ENCODE results near the gene SNUPN.
"Not testable (repeated sequence)": the region's sequence is repeated elsewhere in the genome, so short reads cannot be mapped to it uniquely, and the experiment has no call there.

The SNUPN gene

DNA sequence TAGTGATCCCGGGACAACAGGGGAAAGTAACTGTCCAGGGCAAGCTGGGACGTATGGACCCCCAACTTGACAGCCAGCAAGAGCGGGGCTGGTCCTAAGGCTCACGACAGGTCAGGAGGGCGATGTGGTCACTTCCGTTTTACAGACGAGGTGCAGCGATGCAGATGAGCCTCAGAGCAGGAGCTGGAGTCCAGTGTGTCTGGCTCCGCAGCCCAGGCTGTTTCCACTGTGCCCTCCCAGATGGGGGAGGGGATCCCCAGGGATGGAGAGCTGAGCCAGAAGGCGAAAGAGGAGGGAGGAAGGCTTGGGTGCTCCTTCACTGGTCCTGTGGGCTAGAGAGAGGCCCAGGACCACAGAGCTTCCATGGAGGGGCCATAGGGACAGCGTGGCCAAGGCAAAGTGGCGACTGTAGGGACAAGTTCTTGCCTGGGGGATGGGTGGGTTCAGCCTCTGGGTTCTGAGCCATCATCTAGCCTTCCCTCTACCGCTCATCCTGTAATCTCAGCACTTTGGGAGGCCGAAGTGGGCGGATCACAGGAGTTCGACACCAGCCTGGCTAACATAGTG is 27.9 kb upstream of the SNUPN start:
- DNase-seq, result no peak

- no peak for DNase-seq
These were observed 26.5 kb upstream of the SNUPN start for GRCh38 chr15:75651810-75652543.

- no peak for DNase-seq
These were observed 25.6 kb upstream of the SNUPN start for GRCh38 chr15:75650908-75651809.

DNA sequence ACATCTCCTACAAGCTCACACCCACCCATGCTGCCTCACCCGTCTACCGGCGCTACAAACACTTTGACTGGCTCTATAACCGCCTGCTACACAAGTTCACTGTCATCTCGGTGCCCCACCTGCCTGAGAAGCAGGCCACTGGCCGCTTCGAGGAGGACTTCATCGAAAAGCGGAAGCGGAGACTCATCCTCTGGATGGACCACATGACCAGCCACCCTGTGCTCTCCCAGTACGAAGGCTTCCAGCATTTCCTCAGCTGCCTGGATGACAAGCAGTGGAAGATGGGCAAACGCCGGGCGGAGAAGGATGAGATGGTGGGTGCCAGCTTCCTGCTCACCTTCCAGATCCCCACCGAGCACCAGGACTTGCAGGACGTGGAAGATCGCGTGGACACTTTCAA is 24.3 kb upstream of the SNUPN start:
- DNase-seq, result no peak

DNA sequence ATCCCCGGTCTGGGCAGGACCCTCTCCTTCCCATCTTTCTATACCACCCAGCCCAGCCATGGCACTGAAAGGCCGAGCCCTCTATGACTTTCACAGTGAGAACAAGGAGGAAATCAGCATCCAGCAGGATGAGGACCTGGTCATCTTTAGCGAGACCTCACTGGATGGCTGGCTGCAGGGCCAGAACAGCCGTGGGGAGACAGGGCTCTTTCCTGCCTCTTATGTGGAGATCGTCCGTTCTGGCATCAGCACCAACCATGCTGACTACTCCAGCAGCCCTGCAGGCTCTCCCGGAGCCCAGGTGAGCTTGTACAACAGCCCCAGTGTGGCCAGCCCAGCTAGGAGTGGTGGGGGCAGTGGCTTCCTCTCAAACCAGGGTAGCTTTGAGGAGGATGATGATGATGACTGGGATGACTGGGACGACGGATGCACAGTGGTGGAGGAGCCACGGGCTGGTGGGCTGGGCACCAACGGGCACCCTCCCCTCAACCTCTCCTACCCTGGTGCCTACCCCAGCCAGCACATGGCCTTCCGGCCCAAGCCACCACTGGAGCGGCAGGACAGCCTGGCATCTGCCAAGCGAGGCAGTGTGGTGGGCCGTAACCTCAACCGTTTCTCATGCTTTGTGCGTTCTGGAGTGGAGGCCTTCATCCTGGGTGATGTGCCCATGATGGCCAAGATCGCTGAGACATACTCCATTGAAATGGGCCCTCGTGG is 23.7 kb upstream of the SNUPN start:
- no peak for DNase-seq

- peak; percentile 68 for DNase-seq
These were observed 22.9 kb upstream of the SNUPN start for GRCh38 chr15:75648156-75649000.

DNA sequence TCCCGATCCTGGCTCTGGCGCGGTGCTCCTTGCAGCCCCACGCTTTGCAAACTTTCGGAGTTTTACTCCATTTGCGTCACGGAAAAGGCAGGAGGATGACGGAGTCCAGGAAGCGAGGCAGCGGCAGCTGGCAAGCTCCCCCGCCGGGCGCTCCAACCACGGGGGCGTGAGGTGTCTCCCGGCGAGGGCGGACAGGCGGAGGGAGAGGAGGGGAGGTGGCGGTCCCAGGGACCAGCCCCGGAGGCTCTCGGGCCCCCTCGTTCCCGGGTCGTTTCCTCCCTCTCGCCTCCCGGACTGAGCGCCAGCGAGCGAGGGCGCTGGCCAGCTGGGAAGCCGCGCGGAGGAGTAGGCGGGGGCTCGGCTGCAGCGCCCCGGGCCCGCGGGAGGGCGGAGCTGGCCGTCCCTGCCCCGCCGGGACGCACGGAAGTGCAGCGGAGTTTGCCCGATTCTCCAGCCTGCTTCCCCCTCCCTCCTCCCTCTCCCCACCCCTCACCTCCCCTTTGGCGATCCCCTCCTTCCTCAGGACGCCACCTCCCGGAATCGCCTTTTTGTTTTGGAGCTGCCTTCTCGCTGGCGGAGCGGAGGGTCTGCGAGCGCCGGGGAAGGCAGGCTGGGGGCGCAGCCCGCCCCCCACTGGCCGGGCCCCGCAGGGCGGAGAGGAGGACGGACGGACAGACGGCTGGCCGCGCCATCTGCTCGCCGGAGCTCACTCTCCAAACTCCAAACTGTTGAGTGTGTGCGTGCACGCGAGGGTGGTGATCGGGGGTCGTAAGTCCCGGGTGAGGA is 22.0 kb upstream of the SNUPN start, which contains the start of gene SNX33:
TSS of gene SNX33 (plus strand) at position 543 of the 786 bp plus-strand sequence. CDS start 1,191 bp downstream, outside the sequence.
- peak; percentile 94 for DNase-seq

DNA sequence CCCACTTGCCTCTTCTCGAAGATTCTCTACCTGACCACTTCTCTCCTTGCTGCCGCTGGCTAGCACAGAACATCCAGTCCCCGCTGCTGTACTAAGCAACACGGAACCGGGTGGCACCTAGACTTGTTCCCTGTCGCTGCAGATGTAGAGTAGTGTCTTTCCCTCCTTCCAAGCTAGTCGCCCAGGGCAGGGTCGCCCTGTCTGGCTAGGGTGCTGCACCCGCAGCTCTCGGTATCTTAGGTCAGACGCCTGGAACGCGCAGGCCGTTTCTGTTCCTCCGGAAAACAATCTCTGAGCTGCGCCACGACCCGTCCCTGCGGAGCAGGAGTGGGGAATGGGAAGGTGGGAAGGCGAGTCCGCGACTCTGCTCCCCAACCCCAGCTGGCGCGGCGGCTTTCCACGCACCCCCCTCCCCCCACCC is 21.4 kb upstream of the SNUPN start:
- DNase-seq, result no peak

- no peak for DNase-seq
These were observed 20.8 kb upstream of the SNUPN start for GRCh38 chr15:75646112-75646943.

GRCh38 chr15:75644376-75644775 is 18.9 kb upstream of the SNUPN start:
- no peak for DNase-seq

GRCh38 chr15:75641603-75642002 is 16.1 kb upstream of the SNUPN start:
- no peak for DNase-seq

GRCh38 chr15:75641179-75641503 is 15.6 kb upstream of the SNUPN start:
- DNase-seq, result no peak

GRCh38 chr15:75640483-75641178 is 15.1 kb upstream of the SNUPN start:
- no peak for DNase-seq

DNA sequence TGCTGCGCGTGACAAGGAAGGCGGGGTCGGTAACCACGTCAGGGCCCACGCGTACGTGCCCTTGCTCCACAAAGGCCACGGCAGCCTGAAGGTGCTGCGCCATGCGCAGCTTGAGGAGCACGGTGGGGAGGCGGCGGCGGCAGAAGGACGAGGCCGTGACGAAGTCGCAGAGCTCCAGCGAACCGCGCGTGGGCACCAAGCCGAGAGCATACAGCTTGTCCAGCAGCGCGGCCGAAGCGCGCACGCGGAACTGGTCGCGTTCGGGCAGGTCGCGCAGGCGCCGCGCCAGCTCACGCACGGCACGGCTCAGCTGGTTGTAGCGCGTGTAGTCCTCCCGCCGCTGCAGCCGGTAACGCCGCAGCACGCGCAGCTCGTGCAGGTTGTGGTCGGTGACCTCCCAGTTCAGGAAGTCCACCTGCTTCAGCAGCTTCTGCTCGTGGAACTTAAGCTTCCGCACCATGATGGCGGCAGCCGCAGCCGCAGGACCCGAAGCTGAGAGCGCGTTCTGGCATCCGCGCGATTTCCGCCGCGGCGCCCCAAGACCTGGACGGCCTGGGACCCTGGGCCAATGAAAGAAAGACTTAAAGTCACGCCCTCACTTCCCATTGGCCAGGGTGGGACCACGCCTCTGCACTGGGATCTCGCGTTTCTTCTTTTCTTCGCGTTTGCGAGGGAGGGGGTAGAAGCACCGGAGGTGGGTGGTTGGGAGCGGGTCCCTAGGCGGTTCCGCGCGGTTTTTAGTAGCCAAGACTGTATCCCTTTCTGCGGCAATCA is 14.4 kb upstream of the SNUPN start, which contains the start of gene IMP3:
TSS of gene IMP3 (minus strand) at position 516 of the 774 bp plus-strand sequence. CDS start at position 460, 56 bp downstream.
- DNase-seq, result peak; percentile 97

GRCh38 chr15:75639191-75639708 is 13.7 kb upstream of the SNUPN start:
- DNase-seq, result no peak

- no peak for DNase-seq
These were observed 11.9 kb upstream of the SNUPN start for GRCh38 chr15:75637245-75638009.

- DNase-seq, result no peak
These were observed 10.5 kb upstream of the SNUPN start for GRCh38 chr15:75636026-75636425.

DNA sequence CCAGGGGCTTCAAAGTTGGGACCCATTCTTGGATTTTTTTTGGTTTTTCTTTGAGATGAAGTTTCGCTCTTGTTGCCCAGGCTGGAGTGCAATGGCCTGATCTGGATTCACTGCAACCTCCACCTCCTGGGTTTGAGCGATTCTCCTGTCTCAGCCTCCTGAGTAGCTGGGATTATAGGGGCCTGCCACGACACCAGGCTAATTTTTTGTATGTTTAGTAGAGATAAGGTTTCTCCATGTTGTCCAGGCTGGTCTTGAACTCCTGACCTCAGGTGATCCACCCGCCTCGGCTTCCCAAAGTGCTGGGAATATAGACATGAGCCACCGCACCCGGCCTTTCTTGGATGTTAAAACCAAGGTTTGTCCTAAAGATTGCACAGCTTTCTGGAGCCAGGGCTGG is 8.4 kb upstream of the SNUPN start:
- DNase-seq, result not testable (repeated sequence)

Measured in right hindlimb (tissue), 1 donor.